ENCODE results near the gene FCHSD2. TPM values are rescaled to one million over a fixed set of nuclear protein-coding genes. Genes with fewer than 3 reads are reported as not detected.
A peak's percentile ranks its signal among the peaks of the same experiment; 100 is the strongest.

FCHSD2 gene
- total and polyA plus RNA-seq, 8 donors = 5.5 to 22.5 (median 10.4) TPM

GRCh38 chr11:73171436-73172161, 29.5 kb upstream of the FCHSD2 start:
- ATAC-seq = no peak
- FAIRE-seq = no peak
- WGBS, 2 donors = 80 to 87% methylated on average over 8 of the region's 8 CpGs
- Histone ChIP-seq H3K4me1 (peaks cover 0 to 12% (median 0%) of the 10 kb centered on the region in 3 donors), H3K36me3 (no peaks in the 10 kb centered on the region), H3K9me3 (no peaks in the 10 kb centered on the region), H3K27me3 (no peaks in the 10 kb centered on the region), H3K4me3 (no peak overlapping the region), H3K27ac (no peak overlapping the region)
- intact Hi-C loops (cut with DNase I) = loop anchor here in 2 of 3 donors (10.0 kb wide), 2 partner anchors 247 to 347 kb away; no protein-coding TSS in a partner anchor
- peak in 1 of 6 donors; percentile 21 for DNase-seq
- no peak for TF ChIP-seq CTCF (IDR thresholded peaks at IDR 0.05)

- H3K9me3 ChIP-seq = no peaks in the 10 kb centered on the region
- ATAC-seq (no peak), DNase-seq (peak in 1 of 6 donors; percentile 10), FAIRE-seq (no peak)
- H3K36me3 ChIP-seq = no peaks in the 10 kb centered on the region
- TF ChIP-seq CTCF (IDR thresholded peaks at IDR 0.05) = no peak
- no peak overlapping the region for H3K27ac ChIP-seq
- no peaks in the 10 kb centered on the region for H3K4me1 ChIP-seq
- intact Hi-C loops (cut with DNase I) = loop anchor here in 2 of 3 donors (10.0 kb wide), 2 partner anchors 245 to 345 kb away; no protein-coding TSS in a partner anchor
- H3K4me3 ChIP-seq = no peak overlapping the region
- no peaks in the 10 kb centered on the region for H3K27me3 ChIP-seq
- 83 to 88% methylated on average over 2 of the region's 2 CpGs for WGBS, 2 donors
These were observed 28.0 kb upstream of the FCHSD2 start for GRCh38 chr11:73170140-73170539.

- no peak for FAIRE-seq
- no peak for TF ChIP-seq CTCF (IDR thresholded peaks at IDR 0.05)
These were observed 26.9 kb upstream of the FCHSD2 start for GRCh38 chr11:73168925-73169579.

GRCh38 chr11:73167363-73167954, 25.3 kb upstream of the FCHSD2 start:
- Histone ChIP-seq H3K36me3 (no peaks in the 10 kb centered on the region), H3K27me3 (no peaks in the 10 kb centered on the region), H3K4me1 (no peaks in the 10 kb centered on the region), H3K27ac (no peak overlapping the region), H3K9me3 (no peaks in the 10 kb centered on the region), H3K4me3 (no peak overlapping the region)
- ATAC-seq (no peak), DNase-seq (no peak), FAIRE-seq (no peak)
- intact Hi-C loops (cut with DNase I) = no loop called here
- 48 to 54% methylated on average over 3 of the region's 3 CpGs for WGBS, 2 donors
- no peak for TF ChIP-seq CTCF (IDR thresholded peaks at IDR 0.05)

More at GRCh38 chr11:73168925-73169579, 26.9 kb upstream of the FCHSD2 start:
- 79 to 82% methylated on average over 11 of the region's 11 CpGs for WGBS, 2 donors
- intact Hi-C loops (cut with DNase I) = no loop called here
- Histone ChIP-seq H3K27me3 (no peaks in the 10 kb centered on the region), H3K36me3 (no peaks in the 10 kb centered on the region), H3K9me3 (no peaks in the 10 kb centered on the region), H3K4me3 (no peak overlapping the region), H3K4me1 (no peaks in the 10 kb centered on the region), H3K27ac (no peak overlapping the region)
- ATAC-seq (no peak), DNase-seq (no peak)
